DOHH2 (cell line): ENCODE results near the gene FAM98B.

Source experiments
- H3F3A ChIP-seq: fragments of 200-600 bp; sonication (generic), shearing (Covaris generic); 2 replicates; pipeline ENCODE4 v1.6.0; 2016; ENCODE audit warnings: antibody characterized with exemption, mild to moderate bottlenecking; ENCODE audit not compliant: control insufficient read depth, insufficient read depth
- H3K27ac ChIP-seq: fragments of 200-600 bp; sonication (generic); 2 replicates; pipeline ENCODE4 v1.5.1; 2014; ENCODE audit warnings: low read depth, mild to moderate bottlenecking, low read length, moderate library complexity
- H3K27me3 ChIP-seq: fragments of 200-600 bp; sonication (generic); 2 replicates; pipeline ENCODE4 v1.6.1; 2014; ENCODE audit warnings: mild to moderate bottlenecking, low read length, mixed read lengths; ENCODE audit not compliant: control insufficient read depth
- H3K36me3 ChIP-seq: fragments of 200-600 bp; sonication (generic); 2 replicates; pipeline ENCODE4 v1.6.1; 2014; ENCODE audit warnings: mild to moderate bottlenecking, low read length, moderate library complexity, mixed read lengths; ENCODE audit not compliant: control insufficient read depth
- H3K4me1 ChIP-seq: fragments of 200-600 bp; sonication (generic); 2 replicates; pipeline ENCODE4 v1.6.1; 2014; ENCODE audit warnings: mild to moderate bottlenecking, low read length, mixed read lengths; ENCODE audit not compliant: control insufficient read depth
- H3K4me2 ChIP-seq: fragments of 200-600 bp; sonication (generic); 2 replicates; pipeline ENCODE4 v1.6.0; 2014; ENCODE audit warnings: mild to moderate bottlenecking, low read length, moderate library complexity
- H3K4me3 ChIP-seq: fragments of 200-600 bp; sonication (generic); 2 replicates; pipeline ENCODE4 v1.5.1; 2014; ENCODE audit warnings: mild to moderate bottlenecking, low read length, mixed read lengths
- H3K79me2 ChIP-seq: fragments of 200-600 bp; sonication (generic); 2 replicates; pipeline ENCODE4 v1.6.1; 2014; ENCODE audit warnings: mild to moderate bottlenecking, low read length, mixed read lengths; ENCODE audit not compliant: control insufficient read depth
- H3K9me2 ChIP-seq: fragments of 200-600 bp; sonication (generic); replicated peaks from 2 replicates; pipeline ENCODE4 v1.6.1; 2014; ENCODE audit warnings: mild to moderate bottlenecking, low read length, mixed read lengths; ENCODE audit not compliant: control insufficient read depth
- H3K9me3 ChIP-seq: fragments of 200-600 bp; sonication (generic); 2 replicates; pipeline ENCODE4 v1.6.1; 2014; ENCODE audit warnings: antibody characterized with exemption, low read length, mixed read lengths; ENCODE audit not compliant: control insufficient read depth, insufficient read depth
- H4K20me1 ChIP-seq: fragments of 200-600 bp; sonication (generic); 2 replicates; pipeline ENCODE4 v1.6.0; 2014; ENCODE audit warnings: low read depth, mild to moderate bottlenecking, antibody characterized with exemption, low read length, moderate library complexity; ENCODE audit not compliant: control insufficient read depth, insufficient read depth
- CTCF ChIP-seq: fragments of 200-600 bp; sonication (generic); IDR thresholded peaks from one replicate; pipeline ENCODE4 v1.5.1; 2014; ENCODE audit warnings: antibody characterized with exemption, mild to moderate bottlenecking, low read depth, low read length; ENCODE audit not compliant: poor library complexity, severe bottlenecking
- EZH2phosphoT487 ChIP-seq: fragments of 200-600 bp; sonication (generic); IDR thresholded peaks from 2 replicates; pipeline ENCODE4 v1.6.1; 2017; ENCODE audit warnings: borderline replicate concordance, mild to moderate bottlenecking, antibody characterized with exemption, low read length, moderate library complexity, mixed read lengths

The FAM98B gene

GRCh38 chr15:38440353-38441129, 13.4 kb upstream of the FAM98B start:
- TF ChIP-seq CTCF, result peak; percentile 94
- TF ChIP-seq EZH2phosphoT487, result no peak
- Histone ChIP-seq H3K9me3 (no peaks in the 10 kb centered on the region), H3K4me3 (no peak overlapping the region), H4K20me1 (no peaks in the 10 kb centered on the region), H3F3A (no peaks in the 10 kb centered on the region), H3K79me2 (no peaks in the 10 kb centered on the region), H3K36me3 (no peaks in the 10 kb centered on the region), H3K4me1 (no peaks in the 10 kb centered on the region), H3K9me2 (no peaks in the 10 kb centered on the region), H3K27me3 (peaks cover 9% of the 10 kb centered on the region), H3K27ac (no peak overlapping the region), H3K4me2 (no peak overlapping the region)

DNA sequence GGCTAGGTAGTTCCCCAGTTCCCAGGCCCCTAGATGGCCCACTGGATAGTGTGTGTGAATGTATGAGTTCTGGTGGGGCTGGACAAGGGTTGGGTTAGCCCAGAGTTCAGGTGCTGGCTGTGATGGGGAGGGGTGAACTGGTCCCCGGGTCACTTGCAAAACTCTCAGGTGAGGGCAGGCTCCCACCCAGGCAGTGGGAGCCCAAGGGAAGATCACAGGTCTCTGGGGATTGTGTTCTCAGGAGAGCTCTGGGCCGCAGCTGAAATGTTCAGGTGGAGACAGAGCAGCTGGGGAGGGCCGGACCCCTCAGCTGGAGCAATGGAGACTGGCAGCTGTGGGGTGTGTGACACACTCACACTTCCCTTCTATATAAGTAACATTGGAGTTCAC, 12.8 kb upstream of the FAM98B start:
- Histone ChIP-seq H4K20me1 (no peaks in the 10 kb centered on the region), H3K79me2 (no peaks in the 10 kb centered on the region), H3K4me2 (no peak overlapping the region), H3K9me2 (no peaks in the 10 kb centered on the region), H3K27ac (no peak overlapping the region), H3K36me3 (no peaks in the 10 kb centered on the region), H3K9me3 (no peaks in the 10 kb centered on the region), H3K4me3 (no peak overlapping the region), H3K27me3 (peaks cover 9% of the 10 kb centered on the region), H3F3A (no peaks in the 10 kb centered on the region), H3K4me1 (no peaks in the 10 kb centered on the region)
- no peak for TF ChIP-seq CTCF
- no peak for TF ChIP-seq EZH2phosphoT487

DNA sequence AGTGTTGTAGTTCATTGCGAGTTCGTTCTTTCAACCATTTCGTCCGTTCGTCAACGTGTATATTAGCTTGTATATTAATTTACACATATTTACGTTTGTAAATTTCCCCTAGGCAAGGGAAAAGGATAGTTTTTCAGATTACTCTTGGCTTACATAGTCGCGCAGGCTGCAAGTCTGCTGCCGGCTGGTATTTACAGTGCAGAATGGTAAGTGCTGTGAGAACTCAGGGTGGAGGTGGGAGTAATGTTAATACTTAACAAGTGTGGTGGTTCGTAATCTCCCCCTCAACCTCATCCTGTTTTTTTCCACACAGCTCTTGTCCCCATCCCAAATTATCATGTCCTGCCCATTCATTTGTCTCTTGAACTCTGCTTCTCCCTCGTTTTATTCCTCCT, 766 bp downstream of the FAM98B start:
- peaks cover 19% of the 10 kb centered on the region for H3K4me1 ChIP-seq
- peaks cover 5% of the 10 kb centered on the region; the same call in 1 of the 2 replicates for H3K36me3 ChIP-seq
- peaks cover 56% of the 10 kb centered on the region for H3K79me2 ChIP-seq

More for the DNA sequence above, 766 bp downstream of the FAM98B start:
- Histone ChIP-seq H3K27ac (peak overlapping the region; percentile 69), H3K9me2 (no peaks in the 10 kb centered on the region), H3K4me3 (peak overlapping the region; percentile 98), H4K20me1 (peaks cover 14% of the 10 kb centered on the region; the same call in 1 of the 2 replicates), H3K9me3 (no peaks in the 10 kb centered on the region), H3K27me3 (no peaks in the 10 kb centered on the region), H3F3A (peaks cover 3% of the 10 kb centered on the region; the same call in 1 of the 2 replicates), H3K4me2 (peak overlapping the region; percentile 91)
- TF ChIP-seq EZH2phosphoT487 (no peak), CTCF (no peak)
